PC-3 (cell line): ENCODE data around the gene FBF1.

Experiments used
- EZH2 ChIP-seq: fragments of 300-600 bp; sonication (generic); IDR thresholded peaks from one replicate; pipeline ENCODE4 v1.6.1; 2017; ENCODE audit warnings: antibody characterized with exemption, mild to moderate bottlenecking, low read length; ENCODE audit not compliant: unreplicated experiment
- EZH2phosphoT487 ChIP-seq: fragments of 300-600 bp; sonication (generic); IDR thresholded peaks from 2 replicates; pipeline ENCODE4 v1.6.1; 2018; ENCODE audit warnings: mild to moderate bottlenecking, antibody characterized with exemption, low read length, borderline replicate concordance
- TF ChIP-seq, protein P1 (sequence below): fragments of 300-600 bp; sonication (generic); conservative IDR thresholded peaks from 2 replicates; pipeline ENCODE4 v1.5.1; 2017; ENCODE audit warnings: antibody characterized with exemption, low read depth, mild to moderate bottlenecking, low read length

- TF ChIP-seq, protein P1, sequence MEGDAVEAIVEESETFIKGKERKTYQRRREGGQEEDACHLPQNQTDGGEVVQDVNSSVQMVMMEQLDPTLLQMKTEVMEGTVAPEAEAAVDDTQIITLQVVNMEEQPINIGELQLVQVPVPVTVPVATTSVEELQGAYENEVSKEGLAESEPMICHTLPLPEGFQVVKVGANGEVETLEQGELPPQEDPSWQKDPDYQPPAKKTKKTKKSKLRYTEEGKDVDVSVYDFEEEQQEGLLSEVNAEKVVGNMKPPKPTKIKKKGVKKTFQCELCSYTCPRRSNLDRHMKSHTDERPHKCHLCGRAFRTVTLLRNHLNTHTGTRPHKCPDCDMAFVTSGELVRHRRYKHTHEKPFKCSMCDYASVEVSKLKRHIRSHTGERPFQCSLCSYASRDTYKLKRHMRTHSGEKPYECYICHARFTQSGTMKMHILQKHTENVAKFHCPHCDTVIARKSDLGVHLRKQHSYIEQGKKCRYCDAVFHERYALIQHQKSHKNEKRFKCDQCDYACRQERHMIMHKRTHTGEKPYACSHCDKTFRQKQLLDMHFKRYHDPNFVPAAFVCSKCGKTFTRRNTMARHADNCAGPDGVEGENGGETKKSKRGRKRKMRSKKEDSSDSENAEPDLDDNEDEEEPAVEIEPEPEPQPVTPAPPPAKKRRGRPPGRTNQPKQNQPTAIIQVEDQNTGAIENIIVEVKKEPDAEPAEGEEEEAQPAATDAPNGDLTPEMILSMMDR, result no peak
- TF ChIP-seq EZH2, result no peak
- TF ChIP-seq EZH2phosphoT487, result no peak
Measured at GRCh38 chr17:75931062-75931461, 9.8 kb downstream of the FBF1 start.
